Sigmoid colon (tissue), 7 donors: ENCODE results near the gene CROT. TPM values are rescaled to one million over a fixed set of nuclear protein-coding genes. Genes with fewer than 3 reads are reported as not detected.

Source experiments
- DNase-seq: peaks from one replicate; pipeline ENCODE4 v3.0.0-alpha.2; 2019
- H3K27ac ChIP-seq, 4 donors: fragments of 200-600 bp; sonication (generic); one replicate each; pipeline ENCODE4 v1.5.1; 2016 to 2019; ENCODE audit warnings: mild to moderate bottlenecking in 1 of 4
- H3K27me3 ChIP-seq, 3 donors: fragments of 200-600 bp; sonication (generic); one replicate each; pipeline ENCODE4 v1.5.1; 2019; ENCODE audit warnings: mild to moderate bottlenecking in 1 of 3
- H3K36me3 ChIP-seq, 4 donors: fragments of 200-600 bp; sonication (generic); one replicate each; pipeline ENCODE4 v1.5.1; 2016 to 2019
- H3K4me1 ChIP-seq, 4 donors: fragments of 200-600 bp; sonication (generic); one replicate each; pipeline ENCODE4 v1.5.1; 2017 to 2019
- H3K4me3 ChIP-seq, 4 donors: fragments of 200-600 bp; sonication (generic); one replicate each; pipeline ENCODE4 v1.5.1; 2017 to 2019; ENCODE audit warnings: mild to moderate bottlenecking in 2 of 4, moderate library complexity in 1 of 4
- H3K9me3 ChIP-seq, 4 donors: fragments of 200-600 bp in 3 of 4; sonication (generic) in 3 of 4; one replicate each; pipeline versions ENCODE4 v1.5.1 to v1.6.1; 2013 to 2019
- EP300 ChIP-seq, 4 donors: sonication (generic); formaldehyde crosslinking; IDR thresholded peaks; one replicate each; pipeline ENCODE4 v1.6.1; 2017; ENCODE audit warnings: antibody characterized with exemption in 4 of 4
- POLR2A ChIP-seq, 2 donors: fragments of 450-650 bp; IDR thresholded peaks; one replicate each; pipeline ENCODE4 v1.6.1; 2016; ENCODE audit warnings: antibody characterized with exemption in 2 of 2, mild to moderate bottlenecking in 2 of 2, moderate library complexity in 2 of 2
- POLR2AphosphoS5 ChIP-seq, 4 donors: sonication (generic); formaldehyde crosslinking; IDR thresholded peaks; one replicate each; pipeline ENCODE4 v1.6.1; 2017; ENCODE audit warnings: antibody characterized with exemption in 4 of 4
- WGBS, 2 donors: extraction: QIAGEN DNeasy Blood & Tissue Kit; methylation state at CpG; one replicate each; pipeline ENCODE4 v1.1.7; 2013; 5-methylcytosine and 5-hydroxymethylcytosine counted together
- intact Hi-C: fragments of 100-400 bp; cut with DNase I; formaldehyde crosslinking; loops from one replicate; pipeline ENCODE4 v1.15.1; 2023
- polyA plus RNA-seq, 3 donors: library from polyadenylated mRNA; stranded (reverse); fragments of 200-250 nt; gene quantifications; one replicate each; pipeline ENCODE4 v1.2.3, GENCODE V29; 2013
- small RNA-seq, 3 donors: library from RNA; depleted of rRNA; stranded (forward); fragments of <200 nt; gene quantifications; one replicate each; pipeline ENCODE3, GENCODE V24; 2016
- total RNA-seq, 4 donors: library from RNA; depleted of rRNA; stranded (reverse); fragments of >200 nt; gene quantifications; one replicate each; pipeline ENCODE4 v1.1.0, GENCODE V29; 2016
- TF ChIP-seq, protein P1 (sequence below), 4 experiments: fragments of 450-650 bp in 3 of 4; fragments of 200-600 bp in 1 of 4; IDR thresholded peaks; one replicate each; pipeline ENCODE4 v1.5.1; 2016 to 2019; ENCODE audit warnings: antibody characterized with exemption in 4 of 4, mild to moderate bottlenecking in 3 of 4, moderate library complexity in 2 of 4
- donor health status: healthy with polysubstance abuse.
- donor health status: Bipolar disorder and iron deficiency.
- donor health status: healthy.

The CROT gene
- total and polyA plus RNA-seq, 7 donors: 11.9 to 15.6 (median 13.9) TPM

GRCh38 chr7:87448388-87448787, 102.9 kb downstream of the CROT start:
- H3K9me3 ChIP-seq: no peaks in the 10 kb centered on the region
- no peak for DNase-seq
- TF ChIP-seq POLR2A (IDR thresholded peaks at IDR 0.05) (no peak), POLR2AphosphoS5 (IDR thresholded peaks at IDR 0.05) (no peak), EP300 (IDR thresholded peaks at IDR 0.05) (no peak)
- TF ChIP-seq, protein P1, sequence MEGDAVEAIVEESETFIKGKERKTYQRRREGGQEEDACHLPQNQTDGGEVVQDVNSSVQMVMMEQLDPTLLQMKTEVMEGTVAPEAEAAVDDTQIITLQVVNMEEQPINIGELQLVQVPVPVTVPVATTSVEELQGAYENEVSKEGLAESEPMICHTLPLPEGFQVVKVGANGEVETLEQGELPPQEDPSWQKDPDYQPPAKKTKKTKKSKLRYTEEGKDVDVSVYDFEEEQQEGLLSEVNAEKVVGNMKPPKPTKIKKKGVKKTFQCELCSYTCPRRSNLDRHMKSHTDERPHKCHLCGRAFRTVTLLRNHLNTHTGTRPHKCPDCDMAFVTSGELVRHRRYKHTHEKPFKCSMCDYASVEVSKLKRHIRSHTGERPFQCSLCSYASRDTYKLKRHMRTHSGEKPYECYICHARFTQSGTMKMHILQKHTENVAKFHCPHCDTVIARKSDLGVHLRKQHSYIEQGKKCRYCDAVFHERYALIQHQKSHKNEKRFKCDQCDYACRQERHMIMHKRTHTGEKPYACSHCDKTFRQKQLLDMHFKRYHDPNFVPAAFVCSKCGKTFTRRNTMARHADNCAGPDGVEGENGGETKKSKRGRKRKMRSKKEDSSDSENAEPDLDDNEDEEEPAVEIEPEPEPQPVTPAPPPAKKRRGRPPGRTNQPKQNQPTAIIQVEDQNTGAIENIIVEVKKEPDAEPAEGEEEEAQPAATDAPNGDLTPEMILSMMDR (IDR thresholded peaks at IDR 0.05): no peak
- no peak overlapping the region for H3K4me3 ChIP-seq
- no peaks in the 10 kb centered on the region for H3K4me1 ChIP-seq
- H3K36me3 ChIP-seq: no peaks in the 10 kb centered on the region
- intact Hi-C loops: no loop called here
- H3K27ac ChIP-seq: no peak overlapping the region
- WGBS, 2 donors: 62 to 82% methylated on average over 7 of the region's 7 CpGs
- no peaks in the 10 kb centered on the region for H3K27me3 ChIP-seq

Small RNA genes lying within 50 kb of the gene (small RNA-seq; reads per million reads assigned to genes)
- gene RF02195 (0 reads per million in 3 donors), gene RF02196 (0 reads per million in 3 donors)

Other genes with a start within 250 kb of the CROT start
- gene DMTF1, start 193.2 kb upstream of the CROT start, total RNA-seq: 100 to 1,000 TPM in 1 of 4 donors, 10 to 100 TPM in 3; 69.9 to 134 (median 81.4) TPM
- 10 to 100 TPM; 10.2 to 26.3 (median 13.2) TPM for gene DMTF1, start 193.2 kb upstream of the CROT start, polyA plus RNA-seq
- 10 to 100 TPM; 26.9 to 37.7 (median 30.4) TPM for gene TMEM243, start 125.9 kb upstream of the CROT start, total RNA-seq
- gene TMEM243, start 125.9 kb upstream of the CROT start, polyA plus RNA-seq: 10 to 100 TPM; 10.6 to 36.9 (median 23.4) TPM
- gene ABCB4, start 130.0 kb downstream of the CROT start, total RNA-seq: 1 to 10 TPM in 3 of 4 donors, under 1 TPM in 1; 0.49 to 1.4 (median 1.1) TPM
- gene ABCB4, start 130.0 kb downstream of the CROT start, polyA plus RNA-seq: 1 to 10 TPM in 1 of 3 donors, under 1 TPM in 1, not detected in 1; 0.23 to 3.5 TPM